HG03280 (cell line): ENCODE data around the gene ATRN.
"Not testable (repeated sequence)": the region's sequence is repeated elsewhere in the genome, so short reads cannot be mapped to it uniquely, and the experiment has no call there.

Experiments
- ATAC-seq: cut with Tn5 transposase; IDR thresholded peaks from one replicate; pipeline ENCODE4 v1.9.1; 2021; ENCODE audit warnings: mild to moderate bottlenecking, moderate library complexity; ENCODE audit not compliant: unreplicated experiment

Gene ATRN

GRCh38 chr20:3514012-3514642 lies 43.3 kb downstream of the ATRN start:
- ATAC-seq = no peak

GRCh38 chr20:3515379-3516170 lies 44.8 kb downstream of the ATRN start:
- ATAC-seq = no peak

GRCh38 chr20:3521852-3522740 lies 51.3 kb downstream of the ATRN start:
- no peak for ATAC-seq

GRCh38 chr20:3524696-3525095 lies 53.9 kb downstream of the ATRN start:
- not testable (repeated sequence) for ATAC-seq

GRCh38 chr20:3532089-3532615 lies 61.3 kb downstream of the ATRN start:
- no peak for ATAC-seq

- not testable (repeated sequence) for ATAC-seq
These were observed 66.9 kb downstream of the ATRN start for GRCh38 chr20:3537733-3538132.

GRCh38 chr20:3539311-3540107 lies 68.7 kb downstream of the ATRN start:
- ATAC-seq = no peak

- no peak for ATAC-seq
These were observed 71.3 kb downstream of the ATRN start for GRCh38 chr20:3541887-3542721.

GRCh38 chr20:3543901-3544507 lies 73.2 kb downstream of the ATRN start:
- no peak for ATAC-seq

GRCh38 chr20:3545401-3545925 lies 74.6 kb downstream of the ATRN start:
- ATAC-seq = no peak

GRCh38 chr20:3547906-3548305 lies 77.1 kb downstream of the ATRN start:
- ATAC-seq = no peak

- no peak for ATAC-seq
These were observed 80.0 kb downstream of the ATRN start for GRCh38 chr20:3550837-3551236.

- ATAC-seq = no peak
These were observed 81.0 kb downstream of the ATRN start for GRCh38 chr20:3551681-3552434.

GRCh38 chr20:3553663-3554062 lies 82.8 kb downstream of the ATRN start:
- no peak for ATAC-seq

GRCh38 chr20:3557237-3557785 lies 86.5 kb downstream of the ATRN start:
- ATAC-seq = no peak

GRCh38 chr20:3559231-3559630 lies 88.4 kb downstream of the ATRN start:
- no peak for ATAC-seq

GRCh38 chr20:3559637-3560036 lies 88.8 kb downstream of the ATRN start:
- ATAC-seq = no peak

GRCh38 chr20:3560162-3560561 lies 89.3 kb downstream of the ATRN start:
- ATAC-seq = no peak
